T-helper 2 cell treated with Interferon-gamma antibody and Interleukin-4, amounts not matched to agents 100 ng/mL and 5 ng/mL, for 36 hours (primary cell): ENCODE measurements around the gene PTPRN2. TPM values are rescaled to one million over a fixed set of nuclear protein-coding genes. Genes with fewer than 3 reads are reported as not detected.
"Not testable (repeated sequence)": the region's sequence is repeated elsewhere in the genome, so short reads cannot be mapped to it uniquely, and the experiment has no call there.

Source experiments
- intact Hi-C: fragments of 100-400 bp; cut with micrococcal nuclease; formaldehyde crosslinking; loops from one replicate; pipeline ENCODE4 v1.15.1; 2023
- total RNA-seq: library from RNA; stranded (reverse); gene quantifications from 2 replicates; pipeline ENCODE4 v1.2.3, GENCODE V29; 2022

Gene PTPRN2
- total RNA-seq, 1 donor from 2014 or later: 5.1 TPM

DNA sequence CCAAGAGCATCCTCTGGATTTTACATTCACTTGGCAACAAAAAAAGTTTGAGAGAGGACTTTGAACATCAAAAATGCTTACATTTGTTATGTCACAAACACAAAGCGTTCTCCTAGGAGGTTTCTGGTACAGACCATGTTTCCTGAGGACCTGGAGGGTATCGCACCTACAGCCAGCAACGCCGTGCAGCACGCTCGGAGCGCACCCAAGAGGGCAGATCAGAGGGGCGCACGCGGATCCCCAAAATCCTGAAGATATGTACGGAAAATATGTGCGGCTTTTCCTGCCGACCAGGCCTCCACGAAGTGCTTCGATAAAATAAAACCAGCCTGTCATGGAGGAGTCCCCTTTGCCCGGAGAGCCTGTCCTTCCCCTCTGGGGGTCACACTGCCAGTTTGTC is 796.0 kb downstream of the PTPRN2 start:
- intact Hi-C loops: no loop called here

GRCh38 chr7:157791261-157791660 is 796.4 kb downstream of the PTPRN2 start:
- intact Hi-C loops: no loop called here

DNA sequence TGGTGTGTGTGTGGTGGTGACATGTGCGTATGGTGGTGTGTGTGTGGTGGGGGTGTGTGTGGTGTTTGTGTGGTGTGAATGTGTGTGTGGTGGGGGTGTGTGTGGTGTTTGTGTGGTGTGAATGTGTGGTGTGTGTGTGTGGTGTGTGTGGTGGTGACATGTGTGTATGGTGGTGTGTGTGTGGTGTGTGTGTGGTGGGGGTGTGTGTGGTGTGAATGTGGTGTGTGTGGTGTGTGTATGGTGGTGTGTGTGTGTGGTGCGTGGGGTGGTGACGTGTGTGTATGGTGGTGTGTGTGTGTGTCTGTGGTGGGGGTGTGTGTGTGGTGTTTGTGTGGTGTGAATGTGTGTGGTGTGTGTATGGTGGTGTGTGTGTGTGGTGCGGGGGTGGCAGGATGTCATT is 797.7 kb downstream of the PTPRN2 start:
- intact Hi-C loops: no loop called here

DNA sequence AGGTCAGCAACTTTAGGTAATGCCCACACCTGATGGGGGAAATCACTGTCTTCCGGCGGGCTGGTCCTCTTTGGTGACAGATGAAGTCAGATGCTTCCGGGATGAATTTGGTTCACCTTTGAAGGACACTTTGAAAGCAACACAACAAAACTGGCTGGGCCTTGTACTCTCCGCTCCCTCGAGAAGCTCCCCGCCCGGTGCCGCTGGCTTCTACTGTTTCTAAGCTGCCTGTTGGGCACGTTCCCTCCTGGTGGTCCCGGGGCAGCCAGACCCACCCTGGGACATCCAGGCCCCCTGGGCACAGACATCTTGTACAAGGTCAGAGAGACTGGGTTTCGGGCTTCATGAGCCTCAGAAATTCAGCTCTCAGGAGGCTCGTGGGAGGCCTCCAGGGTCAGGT is 798.5 kb downstream of the PTPRN2 start:
- intact Hi-C loops: no loop called here

DNA sequence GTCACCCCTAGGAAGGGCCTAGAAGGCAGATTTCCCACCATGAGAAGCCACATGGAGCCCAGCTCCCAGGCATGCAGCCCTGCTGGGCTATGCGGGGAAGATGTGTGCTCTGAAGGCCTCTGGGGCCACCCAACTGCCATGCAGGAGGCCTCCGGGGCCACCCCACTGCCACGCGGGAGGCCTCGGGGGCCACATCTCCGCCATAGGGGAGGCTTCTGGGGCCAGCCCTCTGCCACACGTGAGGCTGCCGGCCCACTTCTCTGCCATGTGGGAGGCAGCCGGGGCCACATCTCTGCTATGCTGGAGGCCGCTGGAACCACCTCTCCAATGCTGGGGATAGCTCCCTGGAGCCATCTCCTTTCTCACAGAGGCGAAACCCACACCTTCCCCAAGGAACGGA is 799.0 kb downstream of the PTPRN2 start:
- intact Hi-C loops: no loop called here

DNA sequence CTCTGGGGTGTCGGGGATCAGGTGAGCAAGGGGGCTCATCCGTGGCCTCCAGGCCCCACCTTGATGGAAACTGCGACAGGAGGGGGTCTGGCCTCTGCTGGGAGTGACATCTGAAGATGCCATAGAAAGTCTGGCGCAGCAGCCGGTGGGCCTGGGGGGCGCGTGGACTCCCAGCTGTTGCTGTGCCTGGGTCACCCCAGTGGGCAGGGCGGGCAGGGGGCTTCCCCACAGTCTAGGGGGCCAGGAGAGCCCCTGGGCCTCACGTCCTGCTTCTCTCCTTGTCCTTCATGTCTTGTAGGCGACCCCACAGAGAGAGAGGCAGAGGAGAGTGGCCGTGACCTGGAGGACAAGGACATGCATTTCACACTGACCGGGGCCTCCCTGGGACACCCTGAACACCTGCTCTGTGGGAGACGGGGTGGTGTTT is 800.3 kb downstream of the PTPRN2 start:
- intact Hi-C loops: no loop called here

DNA sequence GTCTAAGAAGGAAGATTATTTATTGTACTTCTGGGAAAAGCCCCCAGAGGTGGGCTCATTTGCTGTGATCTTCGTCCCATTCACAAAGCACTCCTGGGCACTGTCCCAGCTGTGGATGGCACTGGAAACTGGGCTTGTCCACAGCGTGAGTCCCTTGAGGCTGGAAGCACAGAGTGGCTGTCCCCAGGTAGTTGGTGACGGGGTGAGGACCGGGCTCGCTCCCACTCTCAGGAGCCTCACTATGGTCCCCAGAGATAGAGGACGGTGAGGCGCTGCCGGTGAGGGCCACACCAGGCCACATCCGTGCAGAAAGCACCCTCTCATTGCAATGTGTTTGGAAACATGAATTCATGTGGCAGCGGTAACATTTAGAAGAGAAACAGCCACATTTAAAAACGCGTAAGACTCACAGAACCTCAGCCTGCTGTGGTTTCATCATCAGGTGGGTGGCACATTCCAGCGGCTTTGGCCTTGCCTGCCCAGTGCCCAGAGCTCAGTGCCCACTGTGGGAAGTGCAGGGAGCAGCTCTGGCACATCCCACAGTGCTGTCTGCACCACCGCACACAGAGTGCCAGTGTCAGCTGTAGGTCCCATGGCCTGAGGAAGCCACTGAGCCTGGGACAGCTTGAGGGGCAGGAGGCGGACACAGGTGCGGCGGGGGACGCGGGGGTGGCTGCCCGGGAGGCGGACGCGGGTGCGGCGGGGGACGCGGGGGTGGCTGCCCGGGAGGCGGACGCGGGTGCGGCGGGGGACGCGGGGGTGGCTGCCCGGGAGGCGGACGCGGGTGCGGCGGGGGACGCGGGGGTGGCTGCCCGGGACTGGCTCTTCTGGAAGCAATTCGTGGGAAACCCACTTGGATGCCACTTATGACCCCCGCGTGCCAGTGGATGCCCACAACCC is 801.0 kb downstream of the PTPRN2 start:
- intact Hi-C loops: no loop called here

DNA sequence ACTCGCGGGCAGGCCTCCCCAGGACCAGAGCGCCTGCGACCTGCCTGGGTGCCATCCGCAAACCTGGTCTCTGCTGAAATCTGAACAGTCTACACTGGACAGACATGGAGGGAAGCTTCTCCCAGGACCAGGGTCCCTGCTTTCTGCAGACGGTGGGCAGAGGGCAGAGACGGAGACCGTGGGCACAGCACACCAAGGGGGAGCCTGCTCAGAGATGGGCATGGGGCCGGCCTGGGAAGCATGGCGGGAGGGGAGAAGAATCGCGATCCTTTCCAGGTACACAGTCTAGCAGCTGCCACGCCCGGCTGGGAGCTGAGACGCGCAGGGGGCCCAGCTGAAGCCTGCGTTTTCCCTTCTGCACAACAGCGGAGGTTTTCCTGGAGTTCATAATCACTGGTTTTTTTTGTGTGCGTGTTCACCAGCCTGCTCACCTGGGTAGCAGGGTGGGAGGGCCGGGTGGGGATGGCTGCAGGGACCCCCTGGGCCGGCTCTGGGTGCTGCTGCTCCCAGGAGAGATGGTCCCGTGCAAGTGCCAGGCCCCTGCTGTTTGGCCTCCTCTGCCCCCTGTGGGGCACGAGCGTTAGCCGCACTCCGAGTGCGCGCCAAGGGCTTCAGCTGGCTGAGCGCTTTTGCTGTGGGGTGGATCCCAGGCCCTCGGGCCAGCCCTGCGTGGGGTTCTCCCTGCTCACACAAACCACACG is 802.0 kb downstream of the PTPRN2 start:
- intact Hi-C loops: no loop called here

DNA sequence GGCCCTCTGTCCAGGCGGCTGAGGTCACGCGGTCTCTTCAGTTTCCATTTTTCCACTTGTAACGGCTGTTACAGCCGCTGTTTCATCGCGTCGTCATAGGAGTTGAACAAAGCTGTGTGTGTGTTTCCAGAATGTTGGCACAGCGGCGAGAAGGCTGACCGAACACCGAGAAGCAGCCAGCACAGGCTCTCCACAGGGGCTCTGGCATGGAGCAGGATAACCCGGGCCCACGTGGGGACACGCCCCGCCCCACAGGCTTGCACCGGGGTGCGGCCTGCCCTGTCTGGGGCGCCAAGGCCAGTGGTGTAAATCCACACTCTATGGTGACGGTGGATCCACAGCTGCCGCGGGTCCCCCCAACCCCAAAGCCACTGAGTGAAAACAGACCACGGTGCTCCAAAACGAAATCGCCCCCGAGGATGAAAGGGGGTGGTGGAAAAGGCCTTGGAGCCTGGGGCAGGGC is 802.6 kb downstream of the PTPRN2 start:
- intact Hi-C loops: no loop called here

DNA sequence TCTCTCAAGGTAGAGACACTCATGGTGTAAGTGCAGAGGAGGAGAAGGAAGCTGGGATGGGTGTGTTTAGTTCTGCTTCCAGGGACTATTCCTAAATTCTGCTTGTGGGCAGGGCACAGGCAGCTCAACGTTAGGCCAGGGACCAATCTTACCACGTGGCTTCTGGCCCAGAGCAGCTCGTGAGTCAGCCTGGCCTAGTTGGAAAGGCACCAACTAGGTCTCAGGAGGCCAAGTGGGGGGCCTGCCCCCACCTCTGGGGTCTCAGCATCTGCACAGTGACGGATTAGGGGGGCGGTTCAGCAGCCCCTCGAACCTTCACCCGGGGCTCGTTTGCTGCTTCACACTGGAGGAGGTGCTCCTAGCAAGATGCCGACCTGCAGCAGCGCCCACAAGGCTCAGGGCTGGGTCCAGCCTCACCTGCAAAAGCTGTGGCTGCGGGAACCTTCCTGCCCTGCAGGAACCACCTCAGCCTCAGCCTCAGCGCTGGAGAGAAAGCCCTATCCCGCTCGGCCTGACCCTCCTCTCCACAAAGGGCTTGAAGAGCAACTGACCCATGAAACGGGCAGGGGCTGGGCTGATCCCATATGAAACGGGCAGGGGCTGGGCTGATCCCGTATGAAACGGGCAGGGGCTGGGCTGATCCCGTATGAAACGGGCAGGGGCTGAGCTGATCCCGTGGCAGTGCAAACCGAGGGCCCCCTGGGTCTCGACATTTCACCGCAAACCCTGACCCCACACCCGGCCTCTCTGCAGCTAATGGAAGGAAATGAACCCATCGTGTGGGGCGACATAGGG is 803.4 kb downstream of the PTPRN2 start:
- intact Hi-C loops: no loop called here

DNA sequence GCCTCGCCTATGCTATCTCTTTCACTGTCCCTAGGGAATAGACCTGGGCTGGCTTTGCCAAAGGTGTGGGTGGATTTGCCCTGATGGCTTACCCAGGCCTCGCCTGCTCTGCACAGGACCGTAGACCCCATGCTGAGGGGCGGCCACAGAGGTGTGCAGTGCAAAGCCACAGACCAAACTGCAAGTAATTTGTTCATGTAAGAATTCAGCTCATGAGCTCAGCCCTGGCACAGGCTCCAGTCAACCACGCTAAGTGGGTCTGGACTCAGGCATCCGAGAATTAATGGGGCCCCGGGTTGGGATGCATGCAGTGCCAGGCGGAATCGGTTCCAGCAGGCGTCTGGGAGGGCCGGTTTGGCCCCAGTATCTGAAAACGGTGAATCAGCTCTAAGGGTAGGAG is 805.6 kb downstream of the PTPRN2 start:
- intact Hi-C loops: no loop called here

DNA sequence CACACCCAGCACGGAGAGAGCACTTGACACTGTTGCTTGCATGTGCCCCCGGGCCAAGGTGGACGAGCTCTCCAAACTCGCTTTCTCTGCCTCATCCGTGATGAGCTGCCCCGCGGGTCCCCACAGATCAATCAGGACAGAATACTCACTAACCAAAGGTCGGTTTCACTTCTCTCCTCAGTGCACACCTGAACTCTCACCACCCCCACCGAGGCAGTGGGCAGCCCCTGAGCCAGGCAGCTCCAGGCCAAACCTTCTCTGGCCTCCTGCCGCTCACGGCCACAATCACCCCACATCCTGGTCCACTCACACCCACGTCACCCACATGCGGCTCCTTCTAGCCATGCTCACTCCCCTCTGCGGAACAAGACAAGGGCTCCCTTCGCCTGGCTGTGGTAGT is 806.9 kb downstream of the PTPRN2 start:
- intact Hi-C loops: no loop called here

GRCh38 chr7:157780312-157780711 is 807.3 kb downstream of the PTPRN2 start:
- intact Hi-C loops: no loop called here

DNA sequence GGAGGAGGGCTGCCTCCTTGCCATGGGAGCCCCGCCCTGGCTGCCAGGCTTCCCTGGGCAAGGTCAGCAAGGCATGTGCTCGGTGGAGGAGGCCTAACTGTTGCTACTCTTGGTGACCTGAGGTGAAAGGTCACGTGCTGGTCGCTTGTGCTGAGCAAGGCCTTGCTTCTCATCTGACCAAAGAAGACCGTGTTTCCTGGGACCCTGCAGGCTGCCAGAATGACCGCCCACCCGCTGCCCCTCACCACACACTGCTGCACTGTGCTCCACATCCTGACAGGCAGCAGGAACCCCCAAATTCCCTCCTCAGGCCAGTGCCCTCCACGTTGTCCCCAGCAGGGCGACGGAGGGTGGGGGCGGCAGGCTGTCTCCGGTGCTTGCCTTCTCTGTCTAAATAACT is 808.4 kb downstream of the PTPRN2 start:
- intact Hi-C loops: no loop called here

- intact Hi-C loops: not testable (repeated sequence)
These were observed 810.3 kb downstream of the PTPRN2 start for GRCh38 chr7:157777194-157777762.

GRCh38 chr7:157775560-157776332 is 811.9 kb downstream of the PTPRN2 start:
- intact Hi-C loops: no loop called here

- intact Hi-C loops: no loop called here
These were observed 812.5 kb downstream of the PTPRN2 start for GRCh38 chr7:157775021-157775559.

DNA sequence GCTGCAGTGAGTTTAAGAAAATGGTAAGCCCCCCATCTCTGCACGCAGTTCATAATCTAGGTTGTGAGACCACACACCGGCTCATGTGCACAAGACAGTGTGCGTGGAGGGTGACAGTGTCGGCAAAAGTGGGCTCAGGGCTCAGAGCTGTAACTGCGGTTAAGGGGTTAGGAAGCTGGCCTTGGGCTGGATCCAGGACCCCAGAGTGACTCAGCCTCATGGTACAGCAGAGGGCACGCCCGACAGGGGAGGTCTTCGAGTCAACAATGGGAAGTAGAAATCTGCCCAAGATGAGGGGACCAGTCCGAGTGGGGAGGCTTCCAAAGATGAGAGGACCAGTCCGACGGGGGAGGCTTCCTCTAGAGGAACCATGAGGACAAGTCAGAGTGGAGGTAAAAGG is 813.1 kb downstream of the PTPRN2 start:
- intact Hi-C loops: no loop called here

- intact Hi-C loops: no loop called here
These were observed 814.3 kb downstream of the PTPRN2 start for GRCh38 chr7:157773361-157773760.

- intact Hi-C loops: no loop called here
These were observed 815.0 kb downstream of the PTPRN2 start for GRCh38 chr7:157772486-157773130.
